DOHH2 (cell line): ENCODE results near the gene WASF2.

Experiments
- CTCF ChIP-seq: fragments of 200-600 bp; sonication (generic); IDR thresholded peaks from one replicate; pipeline ENCODE4 v1.5.1; 2014; ENCODE audit warnings: antibody characterized with exemption, mild to moderate bottlenecking, low read depth, low read length; ENCODE audit not compliant: poor library complexity, severe bottlenecking
- EZH2phosphoT487 ChIP-seq: fragments of 200-600 bp; sonication (generic); IDR thresholded peaks from 2 replicates; pipeline ENCODE4 v1.6.1; 2017; ENCODE audit warnings: borderline replicate concordance, mild to moderate bottlenecking, antibody characterized with exemption, low read length, moderate library complexity, mixed read lengths

- no peak for TF ChIP-seq CTCF
- TF ChIP-seq EZH2phosphoT487 = no peak
Observed at GRCh38 chr1:27365372-27366112, 124.4 kb downstream of the WASF2 start.
